Caco-2 (cell line): ENCODE results near the gene RNF13. TPM values are rescaled to one million over a fixed set of nuclear protein-coding genes. Genes with fewer than 3 reads are reported as not detected.

Source experiments
- BruUV-seq: library from RNA; stranded (reverse); fragments of 400-500 nt; replicated peaks from 2 replicates; lab custom pipeline; 2021; lab: Mats Ljungman, UMichigan
- CTCF ChIA-PET: fragments of 300-600 bp; sonication (Branson Sonifier 250); formaldehyde crosslinking; loops from one replicate; lab custom pipeline; 2022; ENCODE audit warnings: antibody characterized with exemption; lab: Charles Lee
- POLR2A ChIA-PET: fragments of 300-600 bp; sonication (Branson Sonifier 250); formaldehyde crosslinking; loops from one replicate; lab custom pipeline; 2022; ENCODE audit warnings: antibody characterized with exemption; lab: Charles Lee
- DNase-seq, 2 experiments: peaks; one replicate each; pipeline versions ENCODE4 v3.0.0 to v3.0.0-alpha.2; 2020 to 2022
- H3K27me3 ChIP-seq: replicated peaks from 2 replicates; pipeline ENCODE4 v1.6.0; 2011; ENCODE audit warnings: low read length; ENCODE audit not compliant: control insufficient read depth, insufficient read depth
- H3K36me3 ChIP-seq: 2 replicates; pipeline ENCODE4 v1.5.1; 2011; ENCODE audit warnings: low read length; ENCODE audit not compliant: control insufficient read depth, insufficient read depth
- H3K4me1 ChIP-seq: fragments of 250-450 bp; sonication (Bioruptor Pico); 2 replicates; pipeline ENCODE4 v1.5.1; 2020; ENCODE audit warnings: mild to moderate bottlenecking
- H3K4me3 ChIP-seq: 2 replicates; pipeline ENCODE4 v1.5.1; 2011; ENCODE audit warnings: low read depth, mild to moderate bottlenecking, control low read depth, low read length
- H3K9me3 ChIP-seq: fragments of 250-450 bp; sonication (Bioruptor Pico); 2 replicates; pipeline ENCODE4 v1.5.1; 2020; ENCODE audit warnings: mild to moderate bottlenecking, moderate library complexity
- H3K27ac Mint-ChIP-seq: one replicate; pipeline ENCODE4 v1.8.0; 2022; ENCODE audit warnings: mixed read lengths; ENCODE audit not compliant: unreplicated experiment
- H3K27me3 Mint-ChIP-seq: one replicate; pipeline ENCODE4 v1.8.0; 2022; ENCODE audit warnings: mixed read lengths; ENCODE audit not compliant: insufficient read depth, unreplicated experiment
- H3K36me3 Mint-ChIP-seq: one replicate; pipeline ENCODE4 v1.8.0; 2022; ENCODE audit warnings: mild to moderate bottlenecking, mixed read lengths; ENCODE audit not compliant: insufficient read depth, unreplicated experiment
- H3K4me1 Mint-ChIP-seq: one replicate; pipeline ENCODE4 v1.8.0; 2022; ENCODE audit warnings: low read depth, mixed read lengths; ENCODE audit not compliant: unreplicated experiment
- H3K4me3 Mint-ChIP-seq: one replicate; pipeline ENCODE4 v1.8.0; 2022; ENCODE audit warnings: mild to moderate bottlenecking, moderate library complexity, mixed read lengths; ENCODE audit not compliant: unreplicated experiment
- H3K9me3 Mint-ChIP-seq: one replicate; pipeline ENCODE4 v1.8.0; 2022; ENCODE audit warnings: mixed read lengths; ENCODE audit not compliant: unreplicated experiment
- CTCF ChIP-seq, 2 experiments: fragments of 200-600 bp in 1 of 2; IDR thresholded peaks; 1 replicate in 1 of 2; 2 replicates in 1 of 2; pipeline versions ENCODE4 v1.5.1 to v1.8.0; 2011 to 2022; ENCODE audit warnings: antibody characterized with exemption in 1 of 2, control low read depth in 1 of 2, inconsistent platforms in 1 of 2, low read depth in 1 of 2, low read length in 1 of 2, mild to moderate bottlenecking in 1 of 2, moderate library complexity in 1 of 2; ENCODE audit not compliant: insufficient read depth in 1 of 2, severe bottlenecking in 1 of 2, unreplicated experiment in 1 of 2
- intact Hi-C: fragments of 100-400 bp; cut with micrococcal nuclease; formaldehyde crosslinking; loops from one replicate; pipeline ENCODE4 v1.10.0; 2022; ENCODE audit not compliant: unreplicated experiment
- total RNA-seq: library from RNA; stranded (reverse); gene quantifications from 2 replicates; pipeline ENCODE4 v1.2.3, GENCODE V29; 2022

Gene RNF13
- total RNA-seq, 1 experiment from 2014 or later: 44.2 TPM

GRCh38 chr3:149815728-149816127 is 2.7 kb downstream of the RNF13 start:
- intact Hi-C loops: no loop called here
- H3K4me3 ChIP-seq: no peak overlapping the region
- ChIA-PET CTCF (no interaction called here), POLR2A (interaction anchor here (0.7 kb wide), 2 partner anchors 9 to 30 kb away, joined by 6 to 15 read pairs; no protein-coding TSS in a partner anchor)
- Mint-ChIP-seq H3K27ac (no peak overlapping the region), H3K4me3 (no peak overlapping the region), H3K27me3 (no peaks in the 10 kb centered on the region), H3K9me3 (no peaks in the 10 kb centered on the region), H3K4me1 (peaks cover 8% of the 10 kb centered on the region), H3K36me3 (peaks cover 10% of the 10 kb centered on the region)
- BruUV-seq: no TSS peak
- peaks cover 6% of the 10 kb centered on the region for H3K4me1 ChIP-seq
- no peaks in the 10 kb centered on the region for H3K9me3 ChIP-seq
- DNase-seq: no peak
- no peaks in the 10 kb centered on the region for H3K36me3 ChIP-seq
- H3K27me3 ChIP-seq: no peaks in the 10 kb centered on the region
- no peak for TF ChIP-seq CTCF (IDR thresholded peaks at IDR 0.05; ENCODE audit: insufficient read depth in 1 of 2, low read depth in 1 of 2, low read length in 1 of 2, severe bottlenecking in 1 of 2, unreplicated experiment in 1 of 2)

GRCh38 chr3:149816311-149816710 is 3.3 kb downstream of the RNF13 start:
- Mint-ChIP-seq H3K36me3 (peaks cover 10% of the 10 kb centered on the region), H3K27ac (no peak overlapping the region), H3K27me3 (no peaks in the 10 kb centered on the region), H3K4me1 (peaks cover 8% of the 10 kb centered on the region), H3K4me3 (no peak overlapping the region), H3K9me3 (no peaks in the 10 kb centered on the region)
- BruUV-seq: no TSS peak
- ChIA-PET POLR2A (interaction anchor here (0.7 kb wide), 2 partner anchors 8 to 30 kb away, joined by 6 to 15 read pairs; no protein-coding TSS in a partner anchor), CTCF (no interaction called here)
- H3K36me3 ChIP-seq: no peaks in the 10 kb centered on the region
- intact Hi-C loops: no loop called here
- no peak for DNase-seq
- no peaks in the 10 kb centered on the region for H3K9me3 ChIP-seq
- peaks cover 6% of the 10 kb centered on the region for H3K4me1 ChIP-seq
- no peaks in the 10 kb centered on the region for H3K27me3 ChIP-seq
- H3K4me3 ChIP-seq: no peak overlapping the region
- TF ChIP-seq CTCF (IDR thresholded peaks at IDR 0.05; ENCODE audit: insufficient read depth in 1 of 2, low read depth in 1 of 2, low read length in 1 of 2, severe bottlenecking in 1 of 2, unreplicated experiment in 1 of 2): no peak

DNA sequence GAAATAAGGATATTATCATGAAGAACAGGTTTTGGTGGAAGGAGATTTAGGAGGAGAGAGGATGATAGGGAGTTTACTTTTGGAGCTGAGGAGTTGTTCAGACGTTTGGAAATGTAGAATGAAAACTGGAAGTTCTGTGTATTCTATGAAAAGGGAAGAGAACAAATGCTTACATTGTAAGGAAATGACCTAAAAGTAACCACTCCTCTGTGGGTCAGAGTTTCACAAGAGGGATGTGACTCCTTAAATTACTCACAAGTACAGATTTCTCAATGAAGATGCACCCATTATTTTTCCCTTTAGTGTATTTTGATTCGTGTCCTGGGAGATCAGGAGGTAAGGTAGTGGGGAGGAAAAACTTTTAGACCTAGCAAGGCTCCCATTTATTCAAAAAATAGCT is 4.0 kb downstream of the RNF13 start:
- H3K27me3 Mint-ChIP-seq: no peaks in the 10 kb centered on the region
- no peak for TF ChIP-seq CTCF (IDR thresholded peaks at IDR 0.05; ENCODE audit: insufficient read depth in 1 of 2, low read depth in 1 of 2, low read length in 1 of 2, severe bottlenecking in 1 of 2, unreplicated experiment in 1 of 2)
- ChIA-PET POLR2A (no interaction called here), CTCF (no interaction called here)
- peaks cover under 1% of the 10 kb centered on the region for H3K9me3 Mint-ChIP-seq
- no peak overlapping the region for H3K4me3 Mint-ChIP-seq
- peaks cover 8% of the 10 kb centered on the region for H3K4me1 Mint-ChIP-seq
- Histone ChIP-seq H3K4me1 (peaks cover 2% of the 10 kb centered on the region), H3K27me3 (no peaks in the 10 kb centered on the region), H3K4me3 (no peak overlapping the region), H3K9me3 (no peaks in the 10 kb centered on the region), H3K36me3 (no peaks in the 10 kb centered on the region)
- no peak overlapping the region for H3K27ac Mint-ChIP-seq
- intact Hi-C loops: no loop called here
- BruUV-seq: no TSS peak
- H3K36me3 Mint-ChIP-seq: peaks cover 10% of the 10 kb centered on the region
- no peak for DNase-seq
